ENCODE results near the gene PAIP2. TPM values are rescaled to one million over a fixed set of nuclear protein-coding genes. Genes with fewer than 3 reads are reported as not detected.
"Not testable (repeated sequence)": the region's sequence is repeated elsewhere in the genome, so short reads cannot be mapped to it uniquely, and the experiment has no call there.

PAIP2 gene
- total RNA-seq, 1 donor from 2014 or later, result 79.7 TPM

- ATAC-seq (ENCODE audit: low read depth), result no peak
- H3K27ac Mint-ChIP-seq, result no peak overlapping the region
Measured at GRCh38 chr5:139306197-139306596, 35.5 kb upstream of the PAIP2 start.

GRCh38 chr5:139306628-139307379 is 34.9 kb upstream of the PAIP2 start:
- no peaks in the 10 kb centered on the region for H3K9me3 Mint-ChIP-seq
- H3K36me3 Mint-ChIP-seq (ENCODE audit: low read depth), result peaks cover 25% of the 10 kb centered on the region
- ChIA-PET CTCF (no interaction called here), POLR2A (interaction anchor here (0.6 to 1.5 kb wide), 5 partner anchors 10 to 92 kb away, joined by 3 to 4 read pairs (median 4); no protein-coding TSS in a partner anchor)
- H3K27me3 Mint-ChIP-seq, result no peaks in the 10 kb centered on the region
- intact Hi-C loops (cut with micrococcal nuclease), result loop anchor here (1.0 kb wide), 1 partner anchor 14 kb away; the partner anchor contains the start of gene MATR3
- no peak overlapping the region for H3K27ac Mint-ChIP-seq
- peaks cover 88% of the 10 kb centered on the region for H3K4me1 Mint-ChIP-seq
- TF ChIP-seq CTCF (IDR thresholded peaks at IDR 0.05), result no peak
- ATAC-seq (ENCODE audit: low read depth), result no peak
- DNase-seq, result no peak
- peak overlapping the region; percentile 17 for H3K4me3 Mint-ChIP-seq

More at GRCh38 chr5:139306197-139306596, 35.5 kb upstream of the PAIP2 start:
- H3K4me3 Mint-ChIP-seq, result no peak overlapping the region
- ChIA-PET CTCF (no interaction called here), POLR2A (interaction anchor here (1.5 to 4.3 kb wide), 2 partner anchors 11 to 12 kb away, joined by 4 to 23 read pairs; partner anchors contain the start of gene MATR3)
- H3K27me3 Mint-ChIP-seq, result no peaks in the 10 kb centered on the region
- intact Hi-C loops (cut with micrococcal nuclease), result loop anchor here (1.0 kb wide), 1 partner anchor 13 kb away; the partner anchor contains the start of gene MATR3
- H3K9me3 Mint-ChIP-seq, result no peaks in the 10 kb centered on the region
- no peak for TF ChIP-seq CTCF (IDR thresholded peaks at IDR 0.05)
- DNase-seq, result no peak
- H3K36me3 Mint-ChIP-seq (ENCODE audit: low read depth), result peaks cover 28% of the 10 kb centered on the region
- H3K4me1 Mint-ChIP-seq, result peaks cover 91% of the 10 kb centered on the region

- CTCF ChIA-PET, result no interaction called here
- Mint-ChIP-seq H3K36me3 (ENCODE audit: low read depth) (peaks cover 25% of the 10 kb centered on the region), H3K27ac (no peak overlapping the region), H3K4me1 (peaks cover 77% of the 10 kb centered on the region), H3K9me3 (no peaks in the 10 kb centered on the region), H3K27me3 (no peaks in the 10 kb centered on the region), H3K4me3 (peak overlapping the region; percentile 11)
- POLR2A ChIA-PET, result interaction anchor here (0.7 kb wide), 1 partner anchor 733 kb away, joined by 4 read pairs; no protein-coding TSS in a partner anchor
- DNase-seq, result no peak
- no peak for ATAC-seq (ENCODE audit: low read depth)
- intact Hi-C loops (cut with micrococcal nuclease), result no loop called here
- no peak for TF ChIP-seq CTCF (IDR thresholded peaks at IDR 0.05)
Measured at GRCh38 chr5:139308797-139309196, 32.9 kb upstream of the PAIP2 start.

- POLR2A ChIA-PET, result interaction anchor here (0.6 to 0.7 kb wide), 2 partner anchors 13 to 85 kb away, joined by 3 to 11 read pairs; no protein-coding TSS in a partner anchor
- H3K4me3 Mint-ChIP-seq; H3K27me3 Mint-ChIP-seq; CTCF ChIA-PET; H3K9me3 Mint-ChIP-seq; ATAC-seq (ENCODE audit: low read depth); intact Hi-C loops (cut with micrococcal nuclease); DNase-seq; H3K27ac Mint-ChIP-seq: not testable (repeated sequence)
- peaks cover 38% of the 10 kb centered on the region for H3K36me3 Mint-ChIP-seq (ENCODE audit: low read depth)
- peaks cover 72% of the 10 kb centered on the region for H3K4me1 Mint-ChIP-seq
Measured at GRCh38 chr5:139310715-139311186, 30.9 kb upstream of the PAIP2 start.

- TF ChIP-seq CTCF (IDR thresholded peaks at IDR 0.05), result no peak
- H3K4me1 Mint-ChIP-seq, result peaks cover 62% of the 10 kb centered on the region
- H3K36me3 Mint-ChIP-seq (ENCODE audit: low read depth), result peaks cover 51% of the 10 kb centered on the region
- ATAC-seq (ENCODE audit: low read depth) (no peak), DNase-seq (no peak)
- no peak overlapping the region for H3K4me3 Mint-ChIP-seq
- CTCF ChIA-PET, result no interaction called here
- POLR2A ChIA-PET, result no interaction called here
- intact Hi-C loops (cut with micrococcal nuclease), result no loop called here
- no peak overlapping the region for H3K27ac Mint-ChIP-seq
- H3K9me3 Mint-ChIP-seq, result no peaks in the 10 kb centered on the region
- H3K27me3 Mint-ChIP-seq, result no peaks in the 10 kb centered on the region
Measured at GRCh38 chr5:139312075-139312474, 29.6 kb upstream of the PAIP2 start.

Measured in activated B cell treated with CpG ODN at 0.5 μM for 24 hours (primary cell).